H1 (cell line): ENCODE results near the gene STK40. TPM values are rescaled to one million over a fixed set of nuclear protein-coding genes. Genes with fewer than 3 reads are reported as not detected.
A peak's percentile ranks its signal among the peaks of the same experiment; 100 is the strongest.

Experiments
- GTF2F1 ChIP-seq: IDR thresholded peaks from 2 replicates; pipeline ENCODE4 v1.6.1; 2012; ENCODE audit warnings: low read depth, low read length, improper control_type of control experiment, borderline replicate concordance
- KDM4A ChIP-seq: IDR thresholded peaks from one replicate; pipeline ENCODE4 v1.7.1; 2012; ENCODE audit warnings: low read depth, mild to moderate bottlenecking, moderate library complexity, low read length, inconsistent platforms; ENCODE audit not compliant: severe bottlenecking
- POLR2A ChIP-seq, 2 experiments: IDR thresholded peaks; 1 replicate in 1 of 2; 2 replicates in 1 of 2; pipeline ENCODE4 v1.6.1; 2011; ENCODE audit warnings: low read depth in 2 of 2, low read length in 2 of 2, mild to moderate bottlenecking in 2 of 2; ENCODE audit errors: control extremely low read depth in 1 of 2
- SP1 ChIP-seq: IDR thresholded peaks from 2 replicates; pipeline ENCODE4 v1.6.1; 2011; ENCODE audit warnings: low read depth, low read length
- polyA plus RNA-seq, 7 experiments: library from polyadenylated mRNA; depleted of rRNA in 3 of 7; stranded (reverse) in 5 of 7; unstranded in 2 of 7; fragments of >200 nt in 5 of 7; fragments of 200-250 nt in 2 of 7; gene quantifications; 1 replicate in 5 of 7; 2 replicates in 1 of 7; 4 replicates in 1 of 7; pipeline versions ENCODE4 v1.2.1 to v1.2.3, GENCODE V29; 2011 to 2013; ENCODE audit warnings: missing spikeins in 2 of 7, mixed read lengths in 2 of 7
- total RNA-seq: library from RNA; stranded (reverse); fragmentation: NEBNext Ultra II Directional; extraction: Animal tissue kit (Norgen Biotek cat#: 25700); gene quantifications from 2 replicates; pipeline ENCODE4 v1.2.1, GENCODE V29; 2021
- TF ChIP-seq, protein P1 (sequence below): IDR thresholded peaks from 2 replicates; pipeline ENCODE4 v1.6.1; 2012; ENCODE audit warnings: inconsistent platforms

STK40 gene
- total and polyA plus RNA-seq, 2 of the 8 experiments (the other 6 are each of a cell fraction or from before 2014, with no cell fraction given) = 13.6 to 28.6 TPM

DNA sequence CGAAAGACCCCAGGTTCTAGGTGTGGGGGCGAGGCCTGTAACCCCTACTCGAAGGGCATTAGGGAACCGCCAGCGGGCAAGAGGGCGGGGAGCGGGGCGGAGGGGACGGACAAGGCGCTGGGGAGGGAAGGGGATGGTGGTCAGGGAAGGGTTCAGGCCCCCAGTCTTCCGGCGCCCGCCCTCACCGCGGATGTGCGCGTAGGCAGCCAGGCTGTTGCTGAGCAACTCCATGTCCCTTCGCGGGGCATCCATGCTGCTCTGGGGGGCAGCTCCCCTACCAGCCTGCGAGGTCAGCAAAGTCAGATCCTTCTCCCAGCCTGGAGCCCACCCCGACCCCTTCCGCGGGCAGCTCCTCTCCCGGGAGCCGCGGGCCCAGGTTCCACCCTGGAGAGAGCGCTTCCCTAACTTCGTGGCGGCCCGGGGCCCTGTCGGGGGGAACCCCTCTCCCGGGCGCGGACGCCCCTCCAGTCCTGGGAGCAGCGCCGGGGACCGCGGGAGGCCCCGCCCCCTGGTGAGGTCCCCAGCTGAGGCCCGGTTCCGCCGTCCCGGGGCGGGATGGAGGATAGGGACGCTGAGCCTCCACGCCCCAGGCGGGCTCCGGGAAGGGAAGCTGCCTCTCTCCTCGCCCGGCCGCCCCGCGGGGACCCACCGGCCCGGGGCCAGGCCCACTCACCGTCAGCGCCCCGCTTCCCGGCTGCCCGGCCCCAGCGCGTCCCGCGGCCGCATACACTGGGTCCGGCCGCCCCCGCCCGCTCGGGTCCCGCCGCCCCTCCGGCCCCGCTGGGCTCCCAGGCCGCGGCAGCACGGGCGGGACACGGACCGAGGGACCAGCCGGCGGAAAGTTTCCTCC lies 62.7 kb downstream of the STK40 start (continued):
- TF ChIP-seq SP1 = no peak
- TF ChIP-seq, protein P1, sequence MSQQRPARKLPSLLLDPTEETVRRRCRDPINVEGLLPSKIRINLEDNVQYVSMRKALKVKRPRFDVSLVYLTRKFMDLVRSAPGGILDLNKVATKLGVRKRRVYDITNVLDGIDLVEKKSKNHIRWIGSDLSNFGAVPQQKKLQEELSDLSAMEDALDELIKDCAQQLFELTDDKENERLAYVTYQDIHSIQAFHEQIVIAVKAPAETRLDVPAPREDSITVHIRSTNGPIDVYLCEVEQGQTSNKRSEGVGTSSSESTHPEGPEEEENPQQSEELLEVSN = no peak
- peak in 1 of 2 experiments; percentile 53; a peak in 2 of 3 replicates for TF ChIP-seq POLR2A (IDR thresholded peaks at IDR 0.05; ENCODE audit: control extremely low read depth in 1 of 2, low read depth in 2 of 2, low read length in 2 of 2)
- TF ChIP-seq KDM4A = peak; percentile 52
- TF ChIP-seq GTF2F1 = no peak
- TF ChIP-seq, all 59 proteins: peak for 8
